CD14-positive monocyte (primary cell): ENCODE data around the gene EPHA2. TPM values are rescaled to one million over a fixed set of nuclear protein-coding genes. Genes with fewer than 3 reads are reported as not detected.

Source experiments
- DNase-seq, 3 donors: peaks; one replicate each; pipeline ENCODE4 v3.0.0-alpha.2; 2011 to 2022
- H2AFZ ChIP-seq: 2 replicates; pipeline ENCODE4 v1.6.0; 2012; ENCODE audit warnings: mild to moderate bottlenecking, low read depth, low read length, inconsistent platforms; ENCODE audit not compliant: insufficient read depth, poor library complexity, severe bottlenecking
- H3K27ac ChIP-seq, 2 donors: 1 replicate in 1 of 2; 2 replicates in 1 of 2; pipeline ENCODE4 v1.5.1; 2012 to 2013; ENCODE audit warnings: low read length in 2 of 2, control low read depth in 1 of 2, inconsistent platforms in 1 of 2, low read depth in 1 of 2, mild to moderate bottlenecking in 1 of 2
- H3K27me3 ChIP-seq, 2 donors: one replicate each; pipeline versions ENCODE4 v1.6.0 to v1.6.1; 2011 to 2013; ENCODE audit warnings: low read length in 2 of 2; ENCODE audit not compliant: control insufficient read depth in 2 of 2, insufficient read depth in 2 of 2
- H3K36me3 ChIP-seq, 2 donors: replicated peaks in 1 of 2; 1 replicate in 1 of 2; 2 replicates in 1 of 2; pipeline versions ENCODE4 v1.5.1 to v1.6.1; 2012 to 2013; ENCODE audit warnings: low read length in 2 of 2, control low read depth in 1 of 2, inconsistent platforms in 1 of 2, mild to moderate bottlenecking in 1 of 2; ENCODE audit not compliant: insufficient read depth in 2 of 2, control insufficient read depth in 1 of 2
- H3K4me1 ChIP-seq, 2 donors: 1 replicate in 1 of 2; 2 replicates in 1 of 2; pipeline versions ENCODE4 v1.5.1 to v1.6.1; 2012 to 2013; ENCODE audit warnings: low read length in 2 of 2, control low read depth in 1 of 2, inconsistent platforms in 1 of 2, mild to moderate bottlenecking in 1 of 2, moderate library complexity in 1 of 2; ENCODE audit not compliant: insufficient read depth in 2 of 2, control insufficient read depth in 1 of 2
- H3K4me2 ChIP-seq: replicated peaks from 2 replicates; pipeline ENCODE3; 2012; ENCODE audit warnings: low read length, moderate library complexity, mild to moderate bottlenecking; ENCODE audit not compliant: poor library complexity, severe bottlenecking; ENCODE audit errors: extremely low read depth
- H3K4me3 ChIP-seq, 3 experiments: fragments of 200-600 bp in 1 of 3; sonication (generic) in 1 of 3; replicated peaks in 1 of 3; 1 replicate in 2 of 3; 2 replicates in 1 of 3; pipeline ENCODE4 v1.5.1; 2011 to 2013; ENCODE audit warnings: low read length in 3 of 3, mild to moderate bottlenecking in 3 of 3, control low read depth in 2 of 3, low read depth in 2 of 3, inconsistent platforms in 1 of 3, moderate library complexity in 1 of 3
- H3K79me2 ChIP-seq: 2 replicates; pipeline ENCODE4 v1.6.0; 2012; ENCODE audit warnings: mild to moderate bottlenecking, control low read depth, inconsistent platforms, low read length, moderate library complexity; ENCODE audit not compliant: insufficient read depth
- H3K9ac ChIP-seq: 2 replicates; pipeline ENCODE4 v1.6.0; 2017; ENCODE audit warnings: low read length, mild to moderate bottlenecking; ENCODE audit not compliant: insufficient read depth, poor library complexity, severe bottlenecking
- H3K9me3 ChIP-seq, 2 donors: replicated peaks in 1 of 2; 1 replicate in 1 of 2; 2 replicates in 1 of 2; pipeline versions ENCODE4 v1.5.1 to v1.6.1; 2012 to 2013; ENCODE audit warnings: low read length in 2 of 2, control low read depth in 1 of 2; ENCODE audit not compliant: control insufficient read depth in 1 of 2, insufficient read depth in 1 of 2
- H4K20me1 ChIP-seq: 2 replicates; pipeline ENCODE4 v1.6.0; 2012; ENCODE audit warnings: mild to moderate bottlenecking, low read length, control low read depth, moderate library complexity; ENCODE audit not compliant: insufficient read depth
- H3K27ac Mint-ChIP-seq, 7 donors: one replicate each; pipeline ENCODE4 v1.8.0; 2020; ENCODE audit warnings: mild to moderate bottlenecking in 7 of 7, mixed read lengths in 7 of 7, moderate library complexity in 6 of 7, inconsistent platforms in 2 of 7
- H3K27me3 Mint-ChIP-seq, 3 donors: one replicate each; pipeline ENCODE4 v1.8.0; 2021 to 2022; ENCODE audit warnings: low read depth in 3 of 3, mild to moderate bottlenecking in 3 of 3, mixed read lengths in 3 of 3, moderate library complexity in 3 of 3, inconsistent platforms in 1 of 3
- H3K36me3 Mint-ChIP-seq, 2 donors: one replicate each; pipeline ENCODE4 v1.8.0; 2020; ENCODE audit warnings: mixed read lengths in 2 of 2, inconsistent platforms in 1 of 2, mild to moderate bottlenecking in 1 of 2
- H3K4me1 Mint-ChIP-seq: one replicate; pipeline ENCODE4 v1.8.0; 2020; ENCODE audit warnings: mild to moderate bottlenecking, mixed read lengths
- H3K4me3 Mint-ChIP-seq, 2 donors: one replicate each; pipeline ENCODE4 v1.8.0; 2020; ENCODE audit warnings: mild to moderate bottlenecking in 2 of 2, mixed read lengths in 2 of 2, moderate library complexity in 1 of 2
- H3K9me3 Mint-ChIP-seq, 7 donors: one replicate each; pipeline ENCODE4 v1.8.0; 2020 to 2022; ENCODE audit warnings: mixed read lengths in 7 of 7, mild to moderate bottlenecking in 6 of 7, moderate library complexity in 6 of 7, inconsistent platforms in 2 of 7
- CTCF ChIP-seq: fragments of 200-600 bp; IDR thresholded peaks from one replicate; pipeline ENCODE4 v1.8.0; 2022; ENCODE audit warnings: antibody characterized with exemption, mild to moderate bottlenecking
- WGBS: methylation state at CpG from one replicate; pipeline ENCODE4 v1.1.5; 2013; ENCODE audit warnings: missing lambda C conversion rate; ENCODE audit not compliant: insufficient coverage; 5-methylcytosine and 5-hydroxymethylcytosine counted together
- intact Hi-C, 2 donors: fragments of 100-400 bp; cut with micrococcal nuclease; formaldehyde crosslinking; loops; one replicate each; pipeline versions ENCODE4 v1.15.0 to v1.15.1; 2023
- polyA plus RNA-seq, 3 donors: library from polyadenylated mRNA; depleted of rRNA in 1 of 3; unstranded in 2 of 3; stranded (reverse) in 1 of 3; fragments of 300-500 nt in 2 of 3; fragments of >200 nt in 1 of 3; fragmentation: Illumina TruSeq in 2 of 3; gene quantifications; 1 replicate in 2 of 3; 2 replicates in 1 of 3; pipeline ENCODE4 v1.2.3, GENCODE V29; 2012 to 2021

Gene EPHA2
- polyA plus RNA-seq, 3 donors = 0.03 TPM; not detected in 2

- Histone ChIP-seq H3K4me1 (no peaks in the 10 kb centered on the region), H3K4me3 (no peak overlapping the region), H3K9me3 (no peaks in the 10 kb centered on the region), H3K27me3 (no peaks in the 10 kb centered on the region), H3K4me2 (no peak overlapping the region), H3K27ac (no peak overlapping the region), H4K20me1 (no peaks in the 10 kb centered on the region), H3K79me2 (no peaks in the 10 kb centered on the region), H2AFZ (no peak overlapping the region), H3K36me3 (no peaks in the 10 kb centered on the region), H3K9ac (no peak overlapping the region)
- TF ChIP-seq CTCF = no peak
- no peak for DNase-seq
- Mint-ChIP-seq H3K36me3 (no peaks in the 10 kb centered on the region), H3K27ac (no peak overlapping the region), H3K9me3 (no peaks in the 10 kb centered on the region), H3K27me3 (peaks cover 5 to 17% (median 6%) of the 10 kb centered on the region in 3 donors), H3K4me3 (no peak overlapping the region), H3K4me1 (no peaks in the 10 kb centered on the region)
- intact Hi-C loops = no loop called here
- 98% methylated on average over 11 of the region's 18 CpGs for WGBS
Measured at GRCh38 chr1:16092097-16092922, 63.6 kb downstream of the EPHA2 start.

- Histone ChIP-seq H3K4me2 (no peak overlapping the region), H3K36me3 (no peaks in the 10 kb centered on the region), H3K79me2 (no peaks in the 10 kb centered on the region), H4K20me1 (no peaks in the 10 kb centered on the region), H3K27me3 (no peaks in the 10 kb centered on the region), H2AFZ (no peak overlapping the region), H3K27ac (no peak overlapping the region), H3K9me3 (no peaks in the 10 kb centered on the region), H3K4me3 (no peak overlapping the region), H3K4me1 (no peaks in the 10 kb centered on the region), H3K9ac (no peak overlapping the region)
- DNase-seq = no peak
- H3K36me3 Mint-ChIP-seq = no peaks in the 10 kb centered on the region
- H3K4me3 Mint-ChIP-seq = no peak overlapping the region
- WGBS = 100% methylated on average over 2 of the region's 8 CpGs
- H3K9me3 Mint-ChIP-seq = no peaks in the 10 kb centered on the region
- intact Hi-C loops = no loop called here
- no peak overlapping the region for H3K27ac Mint-ChIP-seq
- no peak for TF ChIP-seq CTCF
- no peaks in the 10 kb centered on the region for H3K4me1 Mint-ChIP-seq
- peaks cover 5 to 12% (median 6%) of the 10 kb centered on the region in 3 donors for H3K27me3 Mint-ChIP-seq
Measured at GRCh38 chr1:16091296-16091695, 64.6 kb downstream of the EPHA2 start.
